Loucy (cell line): ENCODE data around the gene TMEM117.

Experiments
- H2AFZ ChIP-seq: fragments of 200-600 bp; sonication (generic); 2 replicates; pipeline ENCODE4 v1.6.0; 2016; ENCODE audit warnings: antibody characterized with exemption, mild to moderate bottlenecking, low read length, moderate library complexity
- H3F3A ChIP-seq: fragments of 200-600 bp; 2 replicates; pipeline ENCODE4 v1.6.0; 2016; ENCODE audit warnings: antibody characterized with exemption, low read depth, mild to moderate bottlenecking
- H3K27me3 ChIP-seq: fragments of 200-600 bp; sonication (generic); 2 replicates; pipeline ENCODE4 v1.6.1; 2014; ENCODE audit warnings: low read length, mild to moderate bottlenecking; ENCODE audit not compliant: insufficient read depth, poor library complexity, severe bottlenecking
- H3K36me3 ChIP-seq: fragments of 200-600 bp; sonication (generic); 2 replicates; pipeline ENCODE4 v1.6.1; 2016; ENCODE audit warnings: low read length; ENCODE audit not compliant: insufficient read depth
- H3K4me1 ChIP-seq: fragments of 200-600 bp; sonication (generic); 2 replicates; pipeline ENCODE4 v1.5.1; 2014; ENCODE audit warnings: low read length, mild to moderate bottlenecking; ENCODE audit not compliant: insufficient read depth, poor library complexity, severe bottlenecking
- H3K4me2 ChIP-seq: fragments of 200-600 bp; sonication (generic); 2 replicates; pipeline ENCODE4 v1.6.0; 2014; ENCODE audit warnings: antibody characterized with exemption, low read length, low read depth, mild to moderate bottlenecking; ENCODE audit not compliant: poor library complexity, severe bottlenecking
- H3K4me3 ChIP-seq: fragments of 200-600 bp; sonication (generic); 2 replicates; pipeline ENCODE4 v1.5.1; 2014; ENCODE audit warnings: low read length, mild to moderate bottlenecking, mixed read lengths; ENCODE audit not compliant: poor library complexity, severe bottlenecking
- H3K79me2 ChIP-seq: fragments of 200-600 bp; sonication (generic); 2 replicates; pipeline ENCODE4 v1.6.1; 2014; ENCODE audit warnings: low read length; ENCODE audit not compliant: insufficient read depth
- H3K9ac ChIP-seq: fragments of 200-600 bp; sonication (generic); 2 replicates; pipeline ENCODE4 v1.6.0; 2014; ENCODE audit warnings: mild to moderate bottlenecking, low read depth, low read length, moderate library complexity; ENCODE audit not compliant: poor library complexity, severe bottlenecking
- H3K9me2 ChIP-seq: fragments of 200-600 bp; sonication (generic); replicated peaks from 2 replicates; pipeline ENCODE4 v1.6.1; 2016; ENCODE audit warnings: low read depth, low read length, mixed read lengths
- H3K9me3 ChIP-seq: fragments of 200-600 bp; sonication (generic); 2 replicates; pipeline ENCODE4 v1.6.1; 2014; ENCODE audit warnings: mild to moderate bottlenecking, antibody characterized with exemption, low read length, low read depth; ENCODE audit not compliant: insufficient read depth
- H4K20me1 ChIP-seq: fragments of 200-600 bp; sonication (generic); 2 replicates; pipeline ENCODE4 v1.6.0; 2014; ENCODE audit warnings: antibody characterized with exemption, low read length, mild to moderate bottlenecking; ENCODE audit not compliant: insufficient read depth, poor library complexity, severe bottlenecking
- EZH2phosphoT487 ChIP-seq: fragments of 200-600 bp; IDR thresholded peaks from 2 replicates; pipeline ENCODE4 v1.6.1; 2018; ENCODE audit warnings: antibody characterized with exemption, mild to moderate bottlenecking, moderate library complexity, borderline replicate concordance
- TF ChIP-seq, protein P1 (sequence below): fragments of 200-600 bp; sonication (generic); conservative IDR thresholded peaks from 2 replicates; pipeline ENCODE4 v1.5.1; 2014; ENCODE audit warnings: mild to moderate bottlenecking, antibody characterized with exemption, low read length

TMEM117 gene

DNA sequence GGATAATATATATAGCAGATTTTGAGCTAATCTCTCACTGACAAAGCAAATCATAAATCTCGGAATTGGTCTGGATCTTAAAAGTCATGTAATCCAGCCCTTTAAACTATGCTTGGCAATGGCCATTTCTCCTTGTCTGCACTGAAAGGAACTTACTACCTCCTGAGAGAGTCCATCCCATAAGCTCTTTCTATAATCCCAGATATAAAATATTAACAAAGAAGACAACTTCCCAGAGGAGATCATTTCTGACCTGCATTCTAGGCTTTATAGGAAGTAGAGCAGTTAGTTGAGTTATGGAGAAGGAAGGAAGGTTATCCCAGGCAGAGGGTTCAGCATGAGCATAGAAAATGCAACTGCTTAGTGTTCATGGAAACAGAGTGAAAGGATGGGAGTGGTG is 99.7 kb downstream of the TMEM117 start:
- H3K9me2 ChIP-seq, result no peaks in the 10 kb centered on the region
- H3K9ac ChIP-seq, result no peak overlapping the region
- H3K27me3 ChIP-seq, result no peaks in the 10 kb centered on the region
- TF ChIP-seq, protein P1, sequence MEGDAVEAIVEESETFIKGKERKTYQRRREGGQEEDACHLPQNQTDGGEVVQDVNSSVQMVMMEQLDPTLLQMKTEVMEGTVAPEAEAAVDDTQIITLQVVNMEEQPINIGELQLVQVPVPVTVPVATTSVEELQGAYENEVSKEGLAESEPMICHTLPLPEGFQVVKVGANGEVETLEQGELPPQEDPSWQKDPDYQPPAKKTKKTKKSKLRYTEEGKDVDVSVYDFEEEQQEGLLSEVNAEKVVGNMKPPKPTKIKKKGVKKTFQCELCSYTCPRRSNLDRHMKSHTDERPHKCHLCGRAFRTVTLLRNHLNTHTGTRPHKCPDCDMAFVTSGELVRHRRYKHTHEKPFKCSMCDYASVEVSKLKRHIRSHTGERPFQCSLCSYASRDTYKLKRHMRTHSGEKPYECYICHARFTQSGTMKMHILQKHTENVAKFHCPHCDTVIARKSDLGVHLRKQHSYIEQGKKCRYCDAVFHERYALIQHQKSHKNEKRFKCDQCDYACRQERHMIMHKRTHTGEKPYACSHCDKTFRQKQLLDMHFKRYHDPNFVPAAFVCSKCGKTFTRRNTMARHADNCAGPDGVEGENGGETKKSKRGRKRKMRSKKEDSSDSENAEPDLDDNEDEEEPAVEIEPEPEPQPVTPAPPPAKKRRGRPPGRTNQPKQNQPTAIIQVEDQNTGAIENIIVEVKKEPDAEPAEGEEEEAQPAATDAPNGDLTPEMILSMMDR, result no peak
- TF ChIP-seq EZH2phosphoT487, result no peak
- no peaks in the 10 kb centered on the region for H3K36me3 ChIP-seq
- H3F3A ChIP-seq, result no peaks in the 10 kb centered on the region
- H3K4me3 ChIP-seq, result no peak overlapping the region
- H4K20me1 ChIP-seq, result no peaks in the 10 kb centered on the region
- no peak overlapping the region for H2AFZ ChIP-seq
- H3K79me2 ChIP-seq, result no peaks in the 10 kb centered on the region
- H3K9me3 ChIP-seq, result peaks cover 10% of the 10 kb centered on the region
- no peak overlapping the region for H3K4me2 ChIP-seq
- H3K4me1 ChIP-seq, result no peaks in the 10 kb centered on the region

DNA sequence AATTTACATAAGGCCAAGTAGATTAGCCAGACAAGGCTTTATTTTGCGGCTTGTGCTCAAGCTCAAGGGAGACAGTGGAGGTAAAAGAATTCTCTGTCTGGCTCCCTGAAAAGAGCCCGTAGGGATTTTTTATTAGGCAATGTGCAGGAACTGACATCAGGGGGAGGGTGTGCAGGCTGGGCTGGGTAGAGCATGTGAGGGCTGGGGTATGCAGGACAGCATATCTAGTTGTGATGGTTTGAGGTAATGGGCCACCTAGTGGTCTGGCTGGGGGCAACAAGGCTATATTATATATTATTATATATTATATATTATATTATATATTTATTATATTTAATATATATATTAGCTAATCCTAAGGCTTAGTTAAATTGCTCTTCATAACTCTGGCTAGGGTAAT is 102.1 kb downstream of the TMEM117 start:
- Histone ChIP-seq H3K9ac (no peak overlapping the region), H3K4me3 (no peak overlapping the region), H3K9me3 (no peaks in the 10 kb centered on the region), H3K4me1 (no peaks in the 10 kb centered on the region), H4K20me1 (no peaks in the 10 kb centered on the region), H3K9me2 (no peaks in the 10 kb centered on the region), H3K79me2 (no peaks in the 10 kb centered on the region), H3K36me3 (no peaks in the 10 kb centered on the region), H3K4me2 (no peak overlapping the region), H3K27me3 (no peaks in the 10 kb centered on the region), H2AFZ (no peak overlapping the region), H3F3A (no peaks in the 10 kb centered on the region)
- no peak for TF ChIP-seq EZH2phosphoT487
- TF ChIP-seq, protein P1, result peak; percentile 50

DNA sequence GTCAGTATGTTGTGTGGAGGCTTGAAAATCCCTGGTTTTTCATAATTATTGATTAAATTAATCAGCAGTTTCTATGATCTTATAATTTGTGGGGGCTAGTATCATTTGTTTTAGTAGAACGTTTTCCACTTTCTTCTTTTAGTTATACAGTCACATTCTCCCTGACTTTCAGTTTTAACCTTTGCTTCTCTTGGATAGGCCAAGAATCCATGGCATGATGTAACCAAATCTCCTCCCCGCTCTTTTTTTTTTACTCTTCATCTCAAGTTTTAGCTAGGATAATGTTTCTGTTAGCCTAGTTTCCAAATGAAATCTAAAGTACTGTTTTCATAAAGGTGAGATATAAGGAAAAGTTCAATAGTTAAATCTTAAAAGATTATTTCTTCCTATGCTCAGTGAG is 106.5 kb downstream of the TMEM117 start:
- H3K9me3 ChIP-seq, result no peaks in the 10 kb centered on the region
- H3K4me3 ChIP-seq, result no peak overlapping the region
- no peaks in the 10 kb centered on the region for H3K9me2 ChIP-seq
- H3K9ac ChIP-seq, result no peak overlapping the region
- no peaks in the 10 kb centered on the region for H3K36me3 ChIP-seq
- no peak overlapping the region for H3K4me2 ChIP-seq
- no peaks in the 10 kb centered on the region for H3K79me2 ChIP-seq
- H4K20me1 ChIP-seq, result no peaks in the 10 kb centered on the region
- H3K4me1 ChIP-seq, result no peaks in the 10 kb centered on the region
- H3K27me3 ChIP-seq, result no peaks in the 10 kb centered on the region
- no peak overlapping the region for H2AFZ ChIP-seq
- TF ChIP-seq, protein P1, result no peak
- no peak for TF ChIP-seq EZH2phosphoT487
- H3F3A ChIP-seq, result no peaks in the 10 kb centered on the region
